AG10803 (cell line): Measurements from ENCODE around the gene R3HCC1L.

Experiments used
- DNase-seq: peaks from one replicate; pipeline ENCODE4 v3.0.0; 2010; ENCODE audit warnings: low read depth
- H3K4me3 ChIP-seq: 2 replicates; pipeline ENCODE4 v1.5.1; 2011; ENCODE audit warnings: mild to moderate bottlenecking, low read length, control low read depth
- TF ChIP-seq, protein P1 (sequence below): conservative IDR thresholded peaks from 2 replicates; pipeline ENCODE4 v1.5.1; 2011; ENCODE audit warnings: mild to moderate bottlenecking, low read length, control low read depth, inconsistent platforms

Gene R3HCC1L

DNA sequence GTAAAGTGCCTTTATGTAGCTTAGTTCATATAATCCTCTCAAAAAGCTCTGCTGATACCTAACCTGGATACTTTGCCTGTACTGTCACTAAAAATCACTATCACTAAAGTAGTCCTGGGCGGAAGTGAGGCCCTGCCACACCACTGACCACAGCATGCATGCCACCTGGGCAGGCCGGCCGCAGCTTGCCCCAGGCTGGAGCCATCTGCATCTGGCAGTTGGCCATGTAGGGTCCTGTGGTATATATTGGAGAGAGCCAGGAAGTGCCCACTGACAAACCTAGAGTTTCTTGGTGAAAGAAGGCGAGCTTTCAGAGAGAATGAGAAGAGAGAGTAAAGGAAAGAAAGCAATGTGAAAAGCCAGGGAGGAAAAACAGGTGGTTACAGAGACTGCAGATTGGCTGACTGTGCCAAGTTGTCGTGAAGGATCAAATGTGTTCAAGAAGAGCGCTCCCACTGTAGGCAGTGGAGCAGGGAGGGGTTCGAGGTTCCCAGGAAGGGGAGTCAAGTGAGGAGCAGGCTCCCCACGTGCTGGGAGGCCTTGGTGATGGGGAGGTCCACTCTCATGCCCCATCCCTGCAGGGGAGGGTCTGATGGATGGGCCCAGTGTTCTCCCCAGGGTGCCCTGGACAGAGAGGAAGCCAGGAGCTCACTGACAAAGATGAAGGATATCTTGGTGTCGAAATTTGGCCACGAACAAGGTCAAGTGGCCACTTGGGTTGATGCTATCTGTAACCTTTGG is 119.9 kb downstream of the R3HCC1L start:
- no peak overlapping the region for H3K4me3 ChIP-seq
- DNase-seq, result no peak
- TF ChIP-seq, protein P1, sequence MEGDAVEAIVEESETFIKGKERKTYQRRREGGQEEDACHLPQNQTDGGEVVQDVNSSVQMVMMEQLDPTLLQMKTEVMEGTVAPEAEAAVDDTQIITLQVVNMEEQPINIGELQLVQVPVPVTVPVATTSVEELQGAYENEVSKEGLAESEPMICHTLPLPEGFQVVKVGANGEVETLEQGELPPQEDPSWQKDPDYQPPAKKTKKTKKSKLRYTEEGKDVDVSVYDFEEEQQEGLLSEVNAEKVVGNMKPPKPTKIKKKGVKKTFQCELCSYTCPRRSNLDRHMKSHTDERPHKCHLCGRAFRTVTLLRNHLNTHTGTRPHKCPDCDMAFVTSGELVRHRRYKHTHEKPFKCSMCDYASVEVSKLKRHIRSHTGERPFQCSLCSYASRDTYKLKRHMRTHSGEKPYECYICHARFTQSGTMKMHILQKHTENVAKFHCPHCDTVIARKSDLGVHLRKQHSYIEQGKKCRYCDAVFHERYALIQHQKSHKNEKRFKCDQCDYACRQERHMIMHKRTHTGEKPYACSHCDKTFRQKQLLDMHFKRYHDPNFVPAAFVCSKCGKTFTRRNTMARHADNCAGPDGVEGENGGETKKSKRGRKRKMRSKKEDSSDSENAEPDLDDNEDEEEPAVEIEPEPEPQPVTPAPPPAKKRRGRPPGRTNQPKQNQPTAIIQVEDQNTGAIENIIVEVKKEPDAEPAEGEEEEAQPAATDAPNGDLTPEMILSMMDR, result no peak

DNA sequence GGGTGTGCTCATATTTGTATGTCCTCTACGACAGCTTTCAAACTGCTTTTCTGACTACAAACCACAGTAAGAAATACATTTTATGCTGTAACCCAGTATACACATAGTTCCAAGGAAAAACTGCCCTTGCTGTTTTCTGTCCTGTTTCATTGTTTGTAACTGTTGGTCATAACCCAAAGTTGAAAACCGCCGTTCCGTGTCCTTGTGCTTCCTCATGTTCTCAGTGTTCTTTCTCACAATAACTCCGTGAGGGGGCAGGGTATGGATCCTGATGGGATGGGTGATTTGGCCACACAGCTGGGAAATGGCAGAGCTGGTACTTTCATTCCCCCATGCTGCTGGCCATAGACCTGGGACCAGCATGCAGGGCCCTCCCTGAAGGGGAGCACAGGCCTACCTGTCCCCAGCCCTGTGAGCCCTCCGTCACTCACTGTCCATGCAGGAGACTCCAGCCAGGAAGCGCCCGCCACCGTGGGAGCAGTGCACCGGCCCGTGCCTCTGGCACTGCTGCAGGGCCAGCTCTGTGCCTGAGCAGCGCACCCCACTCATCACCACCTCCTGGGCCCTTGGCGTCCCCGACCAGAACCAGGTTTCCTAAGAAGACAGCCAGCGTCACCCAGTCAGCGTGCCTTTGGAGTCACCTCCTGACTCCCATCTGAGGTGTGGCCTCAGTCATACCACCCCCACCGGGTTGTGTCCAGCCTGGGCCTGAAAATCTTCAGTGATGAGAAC is 120.9 kb downstream of the R3HCC1L start:
- no peak for DNase-seq
- TF ChIP-seq, protein P1, result no peak
- H3K4me3 ChIP-seq, result no peak overlapping the region

DNA sequence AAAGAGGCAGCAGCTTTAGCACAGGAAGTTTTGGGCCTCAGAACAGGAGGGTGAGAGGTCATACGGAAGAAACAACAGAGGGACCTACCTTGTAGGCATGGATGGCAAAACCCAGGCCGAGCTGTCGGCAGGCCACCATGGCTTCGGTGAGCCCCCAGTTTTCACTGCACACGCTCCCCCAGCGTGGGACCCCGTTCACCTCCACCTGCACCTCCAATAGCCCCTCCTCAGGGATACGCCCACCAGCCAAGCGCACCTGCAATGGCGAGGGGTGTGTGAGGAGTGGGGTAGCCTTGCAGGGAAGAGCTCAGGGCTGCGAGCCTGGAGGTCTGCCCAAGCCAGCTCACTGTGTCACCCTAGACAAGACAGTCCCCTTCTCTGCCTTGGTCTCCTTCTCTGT is 122.2 kb downstream of the R3HCC1L start:
- DNase-seq, result no peak
- H3K4me3 ChIP-seq, result no peak overlapping the region
- TF ChIP-seq, protein P1, result no peak

DNA sequence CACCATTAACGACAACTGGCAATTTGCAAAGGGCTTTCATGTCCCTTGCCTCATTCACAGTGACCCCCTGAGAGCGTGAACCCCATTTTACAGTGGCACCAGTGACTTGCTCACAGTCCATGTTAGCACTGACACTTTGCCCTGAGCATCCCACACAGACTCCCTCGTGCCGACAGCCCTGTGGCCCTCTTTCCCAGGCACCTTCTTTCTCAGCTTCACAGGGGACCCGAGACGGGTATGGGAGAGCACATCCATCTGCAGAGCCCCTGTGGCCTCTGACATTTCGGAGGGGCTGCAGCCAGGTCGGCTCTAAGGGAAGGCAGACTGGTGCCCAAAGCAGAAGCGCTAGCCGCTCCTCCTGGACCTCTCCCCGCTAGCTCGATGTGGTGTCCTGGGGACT is 122.7 kb downstream of the R3HCC1L start:
- no peak for DNase-seq
- no peak overlapping the region for H3K4me3 ChIP-seq
- TF ChIP-seq, protein P1, result no peak

DNA sequence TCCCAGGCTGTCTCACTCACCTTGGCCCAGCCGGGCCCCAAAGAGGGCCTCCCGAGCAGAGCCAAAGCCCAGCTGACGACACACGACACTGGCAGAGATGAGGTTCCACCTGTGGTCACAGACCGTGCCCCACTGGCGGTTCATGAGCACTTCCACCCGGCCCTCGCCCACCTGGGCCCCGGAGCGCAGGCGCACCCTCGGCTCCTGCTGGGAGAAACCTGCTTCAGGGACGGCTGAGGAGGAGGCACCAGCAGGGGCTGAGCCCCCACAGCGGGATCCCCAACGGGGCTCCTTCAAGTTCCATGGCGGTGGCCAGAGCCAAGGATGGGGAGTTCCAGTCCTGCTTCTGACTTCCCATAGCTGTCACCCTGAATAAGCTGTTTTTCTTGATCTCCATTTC is 123.5 kb downstream of the R3HCC1L start:
- TF ChIP-seq, protein P1, result no peak
- H3K4me3 ChIP-seq, result no peak overlapping the region
- no peak for DNase-seq

DNA sequence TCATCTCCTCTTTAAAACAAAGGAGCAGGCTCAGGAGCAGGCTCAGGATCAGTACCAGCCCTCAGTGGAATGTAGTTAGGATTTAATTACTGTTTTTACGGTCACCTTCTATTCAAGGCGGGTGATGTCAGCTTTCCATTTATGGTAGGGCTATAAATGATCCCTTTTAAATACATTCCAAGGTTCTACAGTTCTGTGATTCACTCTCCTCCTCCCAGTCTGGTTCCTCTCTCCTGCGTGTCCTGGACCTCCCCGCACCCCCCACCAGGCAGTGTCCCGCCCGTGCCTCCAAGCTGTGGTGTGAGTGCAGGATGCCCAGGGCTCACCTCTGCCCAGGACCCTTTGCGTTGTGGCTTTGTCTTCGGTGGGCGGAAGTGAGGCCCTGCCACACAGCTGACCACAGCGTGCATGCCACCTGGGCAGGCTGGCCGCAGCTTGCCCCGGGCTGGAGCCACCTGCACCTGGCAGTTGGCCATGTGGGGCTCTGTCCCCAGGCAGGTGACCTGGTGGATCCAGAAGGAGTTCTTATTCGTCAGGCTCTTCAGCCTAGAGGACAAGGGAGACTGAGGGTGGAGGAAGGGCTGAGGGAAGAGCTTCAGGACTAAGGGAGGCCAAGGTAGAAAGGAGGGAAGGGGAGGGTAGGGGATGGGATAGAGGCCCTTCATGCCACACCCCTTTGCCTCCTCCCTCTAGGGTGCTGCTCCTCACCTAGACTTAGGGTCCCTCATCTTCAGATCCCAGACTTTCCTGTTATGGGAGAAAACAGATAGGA is 124.4 kb downstream of the R3HCC1L start:
- no peak overlapping the region for H3K4me3 ChIP-seq
- TF ChIP-seq, protein P1, result no peak
- DNase-seq, result no peak
